Left lobe of liver (tissue), 2 donors: ENCODE data around the gene BLNK. TPM values are rescaled to one million over a fixed set of nuclear protein-coding genes. Genes with fewer than 3 reads are reported as not detected.
"Not testable (repeated sequence)": the region's sequence is repeated elsewhere in the genome, so short reads cannot be mapped to it uniquely, and the experiment has no call there.

Source experiments
- ATAC-seq: fragments of 200-7000 bp; cut with Tn5 transposase; one replicate; pipeline ENCODE4 v1.9.1; 2020; ENCODE audit warnings: mild to moderate bottlenecking, moderate library complexity
- DNase-seq: peaks from one replicate; pipeline ENCODE4 v3.0.0-alpha.2; 2020; ENCODE audit warnings: low spot score
- total RNA-seq: library from RNA; stranded (reverse); gene quantifications from one replicate; pipeline ENCODE4 v1.2.1, GENCODE V29; 2021
- donor health status: DM: no; HTN: no; CAD: no; lungs with moderate emphysema.
- donor health status: DM: no; HTN: yes; CAD: no.

Gene BLNK
- total RNA-seq, 1 donor from 2014 or later, result 9.3 TPM

DNA sequence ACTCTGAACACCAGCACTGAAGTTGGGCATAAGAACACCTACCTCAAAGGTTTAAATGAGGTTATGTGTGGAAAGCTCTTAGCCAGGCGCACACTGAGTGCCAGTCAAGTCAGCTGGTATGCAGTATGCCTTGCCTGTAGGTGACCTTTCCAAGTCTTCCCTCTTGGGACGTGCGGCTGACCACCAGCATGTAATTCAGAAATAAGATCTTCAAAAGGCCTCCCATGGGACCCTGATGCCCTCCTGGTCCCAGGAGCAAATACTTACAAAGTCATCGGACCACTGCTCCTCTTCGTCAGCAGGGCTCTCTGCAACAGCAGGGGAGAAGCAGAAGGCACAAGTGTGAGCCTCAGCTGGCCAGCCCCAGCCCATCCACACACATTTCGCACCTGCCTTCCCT lies 40.8 kb downstream of the BLNK start:
- DNase-seq, result no peak
- ATAC-seq, result no peak

GRCh38 chr10:96229568-96230030 lies 41.8 kb downstream of the BLNK start:
- peak; percentile 100 for ATAC-seq

GRCh38 chr10:96228408-96228994 lies 42.9 kb downstream of the BLNK start:
- DNase-seq (no peak), ATAC-seq (no peak)

More at GRCh38 chr10:96229568-96230030, 41.8 kb downstream of the BLNK start:
- DNase-seq, result peak; percentile 82

DNA sequence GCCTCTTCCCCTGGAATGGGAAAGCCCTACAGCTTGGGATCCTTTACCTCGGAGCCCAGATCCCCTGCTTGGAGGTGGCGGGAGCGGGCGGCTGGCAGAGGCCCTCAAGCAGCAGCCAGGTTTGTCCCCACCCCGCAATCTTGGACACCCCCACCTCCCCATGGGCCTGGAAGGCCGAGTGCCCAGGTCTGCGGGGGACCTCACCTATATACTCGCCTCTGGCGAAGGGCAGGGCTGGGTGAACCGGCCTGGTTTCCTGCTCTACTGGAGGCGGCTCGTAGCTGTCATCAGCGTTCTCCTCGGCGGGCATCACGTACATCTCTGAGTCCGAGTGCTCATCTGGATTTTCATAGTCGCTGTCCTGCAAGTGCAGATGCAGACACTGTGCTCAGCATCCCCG lies 44.2 kb downstream of the BLNK start:
- ATAC-seq, result no peak

GRCh38 chr10:96225119-96225518 lies 46.2 kb downstream of the BLNK start:
- DNase-seq (no peak), ATAC-seq (no peak)

More for the DNA sequence above, 44.2 kb downstream of the BLNK start:
- DNase-seq, result no peak

- ATAC-seq (no peak), DNase-seq (no peak)
Measured at GRCh38 chr10:96222908-96223307, 48.5 kb downstream of the BLNK start.

GRCh38 chr10:96222441-96222840 lies 48.9 kb downstream of the BLNK start:
- no peak for DNase-seq
- no peak for ATAC-seq

GRCh38 chr10:96218826-96219225 lies 52.5 kb downstream of the BLNK start:
- no peak for ATAC-seq
- DNase-seq, result no peak

DNA sequence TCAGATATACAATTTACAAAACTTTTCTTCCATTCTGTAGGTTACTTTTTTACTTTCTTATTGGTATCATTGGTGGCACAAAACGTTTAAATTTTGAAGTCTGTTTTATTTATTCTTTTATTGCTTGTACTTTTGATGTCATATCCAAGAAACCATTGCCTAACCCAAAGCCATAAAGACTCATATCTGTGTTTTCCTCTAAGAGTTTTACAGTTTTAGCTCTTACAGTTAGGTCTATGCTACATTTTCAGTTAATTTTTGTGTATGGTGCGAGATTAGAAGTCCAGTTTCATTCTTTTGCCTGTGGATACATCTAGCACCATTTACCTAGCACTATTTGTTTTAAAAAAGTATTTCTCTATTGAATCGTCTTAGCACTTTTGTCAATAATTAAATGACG lies 53.7 kb downstream of the BLNK start:
- ATAC-seq (no peak), DNase-seq (no peak)

DNA sequence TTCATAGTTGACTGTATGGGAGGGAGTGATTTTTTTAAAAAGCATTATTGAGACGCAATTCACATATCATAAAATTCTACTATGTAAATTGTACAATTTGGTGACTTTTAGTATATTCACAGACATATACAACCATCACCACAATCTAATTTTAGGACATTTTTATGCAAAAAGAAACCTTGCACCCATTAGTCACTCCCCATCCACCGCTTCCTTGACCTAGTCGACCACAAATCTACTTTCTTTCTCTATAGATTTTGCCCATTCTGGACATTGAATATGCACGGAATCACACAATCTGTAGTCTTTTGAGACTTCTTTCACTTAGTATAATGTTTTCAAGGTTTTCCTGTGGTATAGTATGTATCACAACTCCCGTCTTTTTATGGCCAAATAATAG lies 54.6 kb downstream of the BLNK start:
- no peak for DNase-seq
- no peak for ATAC-seq

DNA sequence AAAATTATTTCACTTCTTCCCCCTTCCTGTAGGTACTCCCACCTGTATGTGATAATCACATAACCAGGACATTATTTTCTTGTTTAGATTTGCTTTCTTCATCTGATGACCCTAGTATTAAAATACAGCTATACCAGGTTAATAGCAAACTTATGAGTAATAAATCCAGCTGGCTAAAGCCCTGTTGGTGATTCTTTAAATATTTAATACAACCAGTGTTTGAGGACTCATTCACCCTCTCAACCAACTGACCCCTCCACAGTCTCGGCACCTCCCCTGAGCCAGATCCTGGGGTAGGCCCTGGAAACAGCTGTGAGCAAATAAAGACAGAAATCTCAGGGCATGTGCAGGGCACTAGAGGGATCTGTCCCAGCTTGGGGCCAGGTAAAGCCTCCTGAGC lies 58.5 kb downstream of the BLNK start:
- DNase-seq (no peak), ATAC-seq (no peak)

DNA sequence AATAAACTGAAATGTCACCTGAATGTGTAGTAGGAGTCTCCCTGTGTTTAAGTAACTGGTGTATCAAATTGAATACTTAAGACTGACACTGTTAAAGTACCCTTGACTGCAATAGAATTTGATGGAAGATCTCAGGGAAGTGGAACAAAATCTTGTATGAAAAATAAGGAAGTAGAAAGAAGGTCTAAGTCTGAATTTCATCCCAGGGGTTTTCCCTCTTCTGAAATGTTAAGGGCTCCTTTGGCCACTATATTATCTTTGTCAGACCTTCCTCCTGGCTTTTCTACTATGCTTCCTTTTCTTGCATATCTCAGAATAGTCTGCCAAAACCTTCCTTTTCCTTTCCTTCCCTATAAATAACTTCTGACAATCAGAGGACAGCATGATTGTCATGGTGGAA lies 59.6 kb downstream of the BLNK start:
- DNase-seq, result no peak
- no peak for ATAC-seq

GRCh38 chr10:96208946-96209345 lies 62.4 kb downstream of the BLNK start:
- DNase-seq, result no peak
- no peak for ATAC-seq

DNA sequence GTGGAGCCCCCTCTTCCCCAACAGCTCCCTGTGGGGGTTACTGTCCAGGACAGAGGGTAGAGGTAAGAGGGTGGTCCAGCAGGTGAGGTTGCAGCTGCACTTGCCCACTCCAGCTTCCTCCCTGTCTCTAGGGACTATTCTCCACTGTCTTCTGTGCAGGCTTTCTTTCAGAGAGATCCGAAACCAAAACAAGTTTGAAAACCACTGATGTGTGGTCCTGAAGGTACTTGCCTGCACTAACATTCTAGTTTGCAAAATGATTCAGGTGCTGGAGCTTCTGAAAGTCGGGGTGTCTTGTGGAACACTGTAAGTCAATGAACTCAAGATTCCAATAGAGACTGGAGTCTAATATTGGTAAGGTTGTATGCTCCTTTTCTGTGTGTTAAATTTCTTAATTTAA lies 63.1 kb downstream of the BLNK start:
- DNase-seq (no peak), ATAC-seq (no peak)

GRCh38 chr10:96205580-96205979 lies 65.8 kb downstream of the BLNK start:
- no peak for ATAC-seq
- DNase-seq, result no peak

- DNase-seq (no peak), ATAC-seq (no peak)
Measured at GRCh38 chr10:96201525-96201924, 69.8 kb downstream of the BLNK start.

GRCh38 chr10:96189505-96189904 lies 81.9 kb downstream of the BLNK start:
- DNase-seq, ATAC-seq: not testable (repeated sequence)

- ATAC-seq (no peak), DNase-seq (no peak)
Measured at GRCh38 chr10:96188916-96189315, 82.5 kb downstream of the BLNK start.

DNA sequence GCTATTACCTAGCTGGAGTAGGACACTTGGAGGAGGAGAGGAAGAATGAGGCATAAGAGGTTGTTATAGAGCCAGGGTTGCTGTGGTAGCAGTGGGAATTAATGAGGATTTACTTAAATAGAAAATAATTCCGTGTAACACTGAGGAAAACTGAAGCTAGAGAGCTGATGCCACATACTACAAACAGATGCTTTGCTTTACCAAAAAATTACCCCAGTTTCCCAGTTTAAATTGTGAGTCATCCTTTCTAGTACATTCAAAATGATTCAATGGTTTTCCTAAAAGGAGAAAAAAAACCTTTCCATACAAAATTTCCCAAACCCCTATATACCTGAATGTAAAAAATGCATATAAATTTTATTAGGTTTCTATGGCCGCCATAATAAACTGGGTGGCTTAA lies 82.9 kb downstream of the BLNK start:
- DNase-seq (no peak), ATAC-seq (no peak)

DNA sequence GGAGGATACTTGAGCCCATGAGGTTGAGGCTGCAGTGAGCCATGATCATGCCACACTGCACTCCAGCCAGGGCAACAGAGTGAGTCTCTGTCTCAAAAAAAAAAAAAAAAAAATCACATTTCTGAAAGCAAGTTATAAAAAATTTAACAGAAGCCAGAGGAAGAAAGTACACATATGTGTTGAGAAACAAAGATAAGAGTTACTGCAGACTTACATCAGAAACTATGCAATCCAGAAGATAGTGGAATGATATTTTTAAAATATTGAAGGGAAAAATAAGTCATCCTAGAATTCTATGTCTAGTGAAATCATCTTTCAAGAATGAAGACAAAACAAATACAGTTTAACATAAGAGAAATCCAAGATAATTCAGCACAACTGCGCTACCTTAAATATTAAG lies 94.4 kb downstream of the BLNK start:
- DNase-seq, result no peak
- ATAC-seq, result no peak

DNA sequence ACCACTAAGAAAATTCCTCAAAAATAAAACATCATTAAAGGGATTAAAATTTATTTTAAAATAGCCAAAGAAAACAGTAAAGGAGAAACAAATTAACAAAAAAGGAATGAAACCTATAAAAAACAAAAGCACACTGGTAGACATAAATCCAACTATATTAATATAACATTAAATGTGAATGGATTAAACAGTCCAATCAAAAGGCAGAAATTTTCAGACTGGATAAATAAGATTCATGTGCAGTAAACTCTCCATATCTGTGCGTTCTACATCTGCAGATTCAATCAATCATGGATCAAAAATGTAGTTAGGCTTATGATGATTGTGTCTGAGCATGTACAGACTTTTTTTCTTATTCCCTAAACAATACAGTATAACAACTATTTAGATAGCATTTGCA lies 98.7 kb downstream of the BLNK start:
- ATAC-seq (no peak), DNase-seq (no peak)

DNA sequence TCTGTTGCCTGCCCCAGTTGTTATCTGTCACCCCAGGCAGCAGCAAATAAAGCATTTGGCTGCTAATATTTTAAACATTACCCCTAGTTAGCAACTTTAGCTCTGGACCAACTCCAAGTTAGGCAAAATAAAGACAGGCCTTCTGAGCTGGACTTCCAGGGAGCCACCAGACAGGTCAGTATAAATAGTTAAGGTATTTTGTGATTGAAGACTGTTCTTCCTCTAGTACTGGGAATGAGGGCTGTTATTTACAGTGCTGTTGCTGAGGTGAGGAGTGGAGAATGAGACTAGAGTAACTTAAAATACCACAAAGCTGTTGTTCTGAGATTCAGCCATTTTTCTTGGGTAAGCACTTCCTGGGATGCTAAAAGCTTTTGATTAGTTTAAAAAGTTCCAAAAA lies 101.1 kb downstream of the BLNK start:
- DNase-seq (no peak), ATAC-seq (no peak)

GRCh38 chr10:96168546-96168945 lies 102.8 kb downstream of the BLNK start:
- DNase-seq (no peak), ATAC-seq (no peak)
